Measurements from ENCODE around the gene REXO1. TPM values are rescaled to one million over a fixed set of nuclear protein-coding genes. Genes with fewer than 3 reads are reported as not detected.
A peak's percentile ranks its signal among the peaks of the same experiment; 100 is the strongest.

REXO1 gene
- total and polyA plus RNA-seq, 2 of the 13 experiments (the other 11 are each of a cell fraction or from before 2014, with no cell fraction given) = 5.0 to 11.2 TPM

GRCh38 chr19:1840541-1841115 is 7.7 kb downstream of the REXO1 start (continued):
- TF ChIP-seq ZNF646 (CRISPR knock-in tag; IDR thresholded peaks at IDR 0.05) (no peak), ZNF354B (CRISPR knock-in tag; IDR thresholded peaks at IDR 0.05) (0 out of 2 replicates have a peak, but pooled peaks have one; percentile 35), RARG (CRISPR knock-in tag; IDR thresholded peaks at IDR 0.05; ENCODE audit: low read depth) (no peak), ZNF343 (CRISPR knock-in tag; IDR thresholded peaks at IDR 0.05) (no peak), SMC3 (IDR thresholded peaks at IDR 0.05; ENCODE audit: low read length) (no peak), ZNF138 (CRISPR knock-in tag; IDR thresholded peaks at IDR 0.05; ENCODE audit: low read depth) (no peak), ZNF556 (CRISPR knock-in tag; IDR thresholded peaks at IDR 0.05; ENCODE audit: borderline replicate concordance) (no peak), MYC (CRISPR knock-in tag; IDR thresholded peaks at IDR 0.05; ENCODE audit: borderline replicate concordance) (no peak), ZNF788 (CRISPR knock-in tag; IDR thresholded peaks at IDR 0.05; ENCODE audit: borderline replicate concordance) (no peak), MXD3 (CRISPR knock-in tag; IDR thresholded peaks at IDR 0.05) (no peak), E2F2 (CRISPR knock-in tag; IDR thresholded peaks at IDR 0.05; ENCODE audit: borderline replicate concordance) (no peak), IRF9 (CRISPR knock-in tag; IDR thresholded peaks at IDR 0.05; ENCODE audit: borderline replicate concordance) (0 out of 2 replicates have a peak, but pooled peaks have one; percentile 15), PRPF4 (IDR thresholded peaks at IDR 0.05; ENCODE audit: low read depth, low read length, poor library complexity, severe bottlenecking) (no peak), ZBTB26 (CRISPR knock-in tag; IDR thresholded peaks at IDR 0.05; ENCODE audit: borderline replicate concordance) (no peak), ZNF616 (CRISPR knock-in tag; IDR thresholded peaks at IDR 0.05; ENCODE audit: low read depth) (no peak), IKZF4 (CRISPR knock-in tag; IDR thresholded peaks at IDR 0.05; ENCODE audit: borderline replicate concordance, low read depth, not compliant biosample characterization) (no peak), ZNF691 (CRISPR knock-in tag; IDR thresholded peaks at IDR 0.05; ENCODE audit: borderline replicate concordance, low read depth) (no peak)

Data from HepG2 (cell line).